MM.1S (cell line): ENCODE results near the gene SH2D2A.
A peak's percentile ranks its signal among the peaks of the same experiment; 100 is the strongest.

Experiments
- CTCF ChIP-seq: fragments of 300-600 bp; sonication (generic); IDR thresholded peaks from 2 replicates; pipeline ENCODE4 v1.5.1; 2016; ENCODE audit warnings: antibody characterized with exemption, low read length, mixed read lengths
- EZH2phosphoT487 ChIP-seq: fragments of 300-600 bp; sonication (generic); IDR thresholded peaks from 2 replicates; pipeline ENCODE4 v1.6.1; 2018; ENCODE audit warnings: antibody characterized with exemption, low read length

- TF ChIP-seq CTCF, result peak; percentile 99
- TF ChIP-seq EZH2phosphoT487, result no peak
Measured at GRCh38 chr1:156838972-156839371, 22.3 kb upstream of the SH2D2A start.
